ENCODE measurements around the gene STK31. TPM values are rescaled to one million over a fixed set of nuclear protein-coding genes. Genes with fewer than 3 reads are reported as not detected.
"Not testable (repeated sequence)": the region's sequence is repeated elsewhere in the genome, so short reads cannot be mapped to it uniquely, and the experiment has no call there.

Gene STK31
- total RNA-seq, 3 donors from 2014 or later, result 0.19 TPM; not detected in 2

GRCh38 chr7:23693224-23693623 lies 16.8 kb upstream of the STK31 start:
- DNase-seq (no peak), ATAC-seq (no peak)
- Mint-ChIP-seq H3K9me3 (no peaks in the 10 kb centered on the region), H3K27me3 (ENCODE audit: low read depth) (no peaks in the 10 kb centered on the region), H3K4me1 (ENCODE audit: low read depth) (no peaks in the 10 kb centered on the region), H3K4me3 (no peak overlapping the region), H3K36me3 (ENCODE audit: insufficient read depth) (peaks cover 23% of the 10 kb centered on the region)

GRCh38 chr7:23696916-23697441 lies 13.0 kb upstream of the STK31 start:
- Mint-ChIP-seq H3K36me3 (ENCODE audit: insufficient read depth) (peaks cover 15% of the 10 kb centered on the region), H3K27me3 (ENCODE audit: low read depth) (no peaks in the 10 kb centered on the region), H3K4me1 (ENCODE audit: low read depth) (no peaks in the 10 kb centered on the region), H3K9me3 (no peaks in the 10 kb centered on the region), H3K4me3 (no peak overlapping the region)
- DNase-seq (peak; percentile 51), ATAC-seq (peak; percentile 41 to 60)

- Mint-ChIP-seq H3K4me1 (ENCODE audit: low read depth) (no peaks in the 10 kb centered on the region), H3K4me3 (no peak overlapping the region), H3K27me3 (ENCODE audit: low read depth) (no peaks in the 10 kb centered on the region), H3K9me3 (no peaks in the 10 kb centered on the region), H3K36me3 (ENCODE audit: insufficient read depth) (peaks cover 16% of the 10 kb centered on the region)
- DNase-seq, result no peak
- ATAC-seq, result no peak
These were observed 11.2 kb upstream of the STK31 start for GRCh38 chr7:23698822-23699221.

- peaks cover 22% of the 10 kb centered on the region for H3K36me3 Mint-ChIP-seq (ENCODE audit: insufficient read depth)
- H3K4me3 Mint-ChIP-seq, result no peak overlapping the region
- peaks cover 4% of the 10 kb centered on the region for H3K9me3 Mint-ChIP-seq
- no peaks in the 10 kb centered on the region for H3K27me3 Mint-ChIP-seq (ENCODE audit: low read depth)
- no peaks in the 10 kb centered on the region for H3K4me1 Mint-ChIP-seq (ENCODE audit: low read depth)
- DNase-seq (no peak), ATAC-seq (no peak)
These were observed 10.0 kb upstream of the STK31 start for GRCh38 chr7:23700046-23700445.

- no peak overlapping the region for H3K4me3 Mint-ChIP-seq
These were observed 803 bp upstream of the STK31 start for GRCh38 chr7:23709081-23709750.

GRCh38 chr7:23712368-23713284 lies 2.6 kb downstream of the STK31 start:
- no peaks in the 10 kb centered on the region for H3K9me3 Mint-ChIP-seq
- no peak for ATAC-seq
- H3K36me3 Mint-ChIP-seq (ENCODE audit: insufficient read depth), result no peaks in the 10 kb centered on the region
- no peak overlapping the region for H3K4me3 Mint-ChIP-seq
- H3K4me1 Mint-ChIP-seq (ENCODE audit: low read depth), result no peaks in the 10 kb centered on the region
- H3K27me3 Mint-ChIP-seq (ENCODE audit: low read depth), result peaks cover 3% of the 10 kb centered on the region
- no peak for DNase-seq

More at GRCh38 chr7:23709081-23709750, 803 bp upstream of the STK31 start:
- peaks cover 3% of the 10 kb centered on the region for H3K27me3 Mint-ChIP-seq (ENCODE audit: low read depth)
- no peaks in the 10 kb centered on the region for H3K4me1 Mint-ChIP-seq (ENCODE audit: low read depth)
- peaks cover 16% of the 10 kb centered on the region for H3K9me3 Mint-ChIP-seq
- DNase-seq (no peak), ATAC-seq (no peak)
- H3K36me3 Mint-ChIP-seq (ENCODE audit: insufficient read depth), result peaks cover 20% of the 10 kb centered on the region

- Mint-ChIP-seq H3K9me3 (no peaks in the 10 kb centered on the region), H3K27me3 (ENCODE audit: low read depth) (peaks cover 3% of the 10 kb centered on the region), H3K36me3 (ENCODE audit: insufficient read depth) (no peaks in the 10 kb centered on the region), H3K4me3 (no peak overlapping the region), H3K4me1 (ENCODE audit: low read depth) (no peaks in the 10 kb centered on the region)
- no peak for ATAC-seq
- DNase-seq, result no peak
These were observed 3.5 kb downstream of the STK31 start for GRCh38 chr7:23713285-23714149.

GRCh38 chr7:23714150-23714464 lies 4.1 kb downstream of the STK31 start:
- DNase-seq, result no peak
- Mint-ChIP-seq H3K4me3 (no peak overlapping the region), H3K36me3 (ENCODE audit: insufficient read depth) (no peaks in the 10 kb centered on the region), H3K9me3 (no peaks in the 10 kb centered on the region), H3K27me3 (ENCODE audit: low read depth) (peaks cover 3% of the 10 kb centered on the region), H3K4me1 (ENCODE audit: low read depth) (no peaks in the 10 kb centered on the region)
- ATAC-seq, result no peak

GRCh38 chr7:23714579-23714978 lies 4.6 kb downstream of the STK31 start:
- Mint-ChIP-seq H3K36me3 (ENCODE audit: insufficient read depth) (no peaks in the 10 kb centered on the region), H3K4me3 (no peak overlapping the region), H3K4me1 (ENCODE audit: low read depth) (no peaks in the 10 kb centered on the region), H3K9me3 (no peaks in the 10 kb centered on the region), H3K27me3 (ENCODE audit: low read depth) (peaks cover 3% of the 10 kb centered on the region)
- DNase-seq (no peak), ATAC-seq (no peak)

- Mint-ChIP-seq H3K4me1 (ENCODE audit: low read depth) (no peaks in the 10 kb centered on the region), H3K27me3 (ENCODE audit: low read depth) (peaks cover 3% of the 10 kb centered on the region), H3K4me3 (no peak overlapping the region), H3K9me3 (no peaks in the 10 kb centered on the region), H3K36me3 (ENCODE audit: insufficient read depth) (no peaks in the 10 kb centered on the region)
- DNase-seq (no peak), ATAC-seq (no peak)
These were observed 5.1 kb downstream of the STK31 start for GRCh38 chr7:23715099-23715498.

GRCh38 chr7:23717788-23718187 lies 7.8 kb downstream of the STK31 start:
- no peak for DNase-seq
- Mint-ChIP-seq H3K36me3 (ENCODE audit: insufficient read depth) (no peaks in the 10 kb centered on the region), H3K4me1 (ENCODE audit: low read depth) (no peaks in the 10 kb centered on the region), H3K4me3 (no peak overlapping the region), H3K27me3 (ENCODE audit: low read depth) (peaks cover under 1% of the 10 kb centered on the region), H3K9me3 (no peaks in the 10 kb centered on the region)
- ATAC-seq, result no peak

- no peak for DNase-seq
- no peaks in the 10 kb centered on the region for H3K4me1 Mint-ChIP-seq (ENCODE audit: low read depth)
- H3K4me3 Mint-ChIP-seq, result no peak overlapping the region
- H3K9me3 Mint-ChIP-seq, result no peaks in the 10 kb centered on the region
- no peaks in the 10 kb centered on the region for H3K27me3 Mint-ChIP-seq (ENCODE audit: low read depth)
- no peaks in the 10 kb centered on the region for H3K36me3 Mint-ChIP-seq (ENCODE audit: insufficient read depth)
- ATAC-seq, result no peak
These were observed 11.4 kb downstream of the STK31 start for GRCh38 chr7:23721456-23721855.

GRCh38 chr7:23722587-23723216 lies 12.7 kb downstream of the STK31 start:
- H3K9me3 Mint-ChIP-seq; DNase-seq; H3K4me1 Mint-ChIP-seq (ENCODE audit: low read depth); ATAC-seq; H3K36me3 Mint-ChIP-seq (ENCODE audit: insufficient read depth); H3K4me3 Mint-ChIP-seq; H3K27me3 Mint-ChIP-seq (ENCODE audit: low read depth): not testable (repeated sequence)

- not testable (repeated sequence) for H3K9me3 Mint-ChIP-seq; ATAC-seq; H3K4me1 Mint-ChIP-seq (ENCODE audit: low read depth); DNase-seq; H3K27me3 Mint-ChIP-seq (ENCODE audit: low read depth); H3K36me3 Mint-ChIP-seq (ENCODE audit: insufficient read depth); H3K4me3 Mint-ChIP-seq
These were observed 14.1 kb downstream of the STK31 start for GRCh38 chr7:23724113-23724512.

All from activated T-cell treated with anti-CD3 and anti-CD28 coated beads, Interleukin-2, amount 50 U/mL, for 4 hours (primary cell).